ENCODE measurements around the gene ANO4. TPM values are rescaled to one million over a fixed set of nuclear protein-coding genes. Genes with fewer than 3 reads are reported as not detected.

The ANO4 gene
- total and polyA plus RNA-seq, 2 of the 8 experiments (the other 6 are each of a cell fraction or from before 2014, with no cell fraction given), result 1.1 to 3.4 TPM

DNA sequence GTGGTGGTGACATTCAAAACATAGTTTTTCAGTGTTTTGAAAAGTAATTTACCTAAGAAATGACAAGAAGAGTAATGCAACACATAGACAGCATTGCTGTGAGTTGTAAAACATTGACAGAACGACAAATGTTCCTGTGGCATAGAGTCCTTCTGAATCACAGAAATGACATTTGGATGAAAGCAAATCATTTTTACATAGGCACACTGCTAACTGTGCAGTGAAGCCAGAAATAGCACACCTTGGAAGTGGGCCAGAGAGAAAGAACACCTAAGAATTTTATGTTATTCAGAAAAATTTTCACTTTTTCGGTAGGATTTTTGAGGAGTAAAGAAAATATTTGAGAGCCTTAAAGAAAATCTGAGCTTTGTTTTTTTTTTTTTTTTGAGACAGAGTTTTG is 100.6 kb downstream of the ANO4 start (continued):
- TF ChIP-seq MAFK (IDR thresholded peaks at IDR 0.05; ENCODE audit: low read depth, low read length) (no peak), POLR2A (IDR thresholded peaks at IDR 0.05; ENCODE audit: control extremely low read depth in 1 of 2, low read depth in 2 of 2, low read length in 2 of 2) (no peak), SAP30 (IDR thresholded peaks at IDR 0.05; ENCODE audit: insufficient read depth, insufficient replicate concordance, low read length) (no peak)
